HFF-Myc (cell line): ENCODE results near the gene SLC22A1.

Experiments
- DNase-seq: peaks from one replicate; pipeline ENCODE4 v3.0.0-alpha.2; 2011; ENCODE audit warnings: low read depth; ENCODE audit errors: extremely low read depth
- H3K4me3 ChIP-seq: replicated peaks from 2 replicates; pipeline ENCODE4 v1.5.1; 2011; ENCODE audit warnings: low read depth, mild to moderate bottlenecking, control low read depth, low read length
- TF ChIP-seq, protein P1 (sequence below): IDR thresholded peaks from 2 replicates; pipeline ENCODE4 v1.5.1; 2012; ENCODE audit warnings: mild to moderate bottlenecking, low read depth, low read length, control low read depth; ENCODE audit errors: missing control alignments

SLC22A1 gene

GRCh38 chr6:160177220-160177619 is 55.6 kb downstream of the SLC22A1 start:
- DNase-seq: no peak
- TF ChIP-seq, protein P1, sequence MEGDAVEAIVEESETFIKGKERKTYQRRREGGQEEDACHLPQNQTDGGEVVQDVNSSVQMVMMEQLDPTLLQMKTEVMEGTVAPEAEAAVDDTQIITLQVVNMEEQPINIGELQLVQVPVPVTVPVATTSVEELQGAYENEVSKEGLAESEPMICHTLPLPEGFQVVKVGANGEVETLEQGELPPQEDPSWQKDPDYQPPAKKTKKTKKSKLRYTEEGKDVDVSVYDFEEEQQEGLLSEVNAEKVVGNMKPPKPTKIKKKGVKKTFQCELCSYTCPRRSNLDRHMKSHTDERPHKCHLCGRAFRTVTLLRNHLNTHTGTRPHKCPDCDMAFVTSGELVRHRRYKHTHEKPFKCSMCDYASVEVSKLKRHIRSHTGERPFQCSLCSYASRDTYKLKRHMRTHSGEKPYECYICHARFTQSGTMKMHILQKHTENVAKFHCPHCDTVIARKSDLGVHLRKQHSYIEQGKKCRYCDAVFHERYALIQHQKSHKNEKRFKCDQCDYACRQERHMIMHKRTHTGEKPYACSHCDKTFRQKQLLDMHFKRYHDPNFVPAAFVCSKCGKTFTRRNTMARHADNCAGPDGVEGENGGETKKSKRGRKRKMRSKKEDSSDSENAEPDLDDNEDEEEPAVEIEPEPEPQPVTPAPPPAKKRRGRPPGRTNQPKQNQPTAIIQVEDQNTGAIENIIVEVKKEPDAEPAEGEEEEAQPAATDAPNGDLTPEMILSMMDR: no peak

DNA sequence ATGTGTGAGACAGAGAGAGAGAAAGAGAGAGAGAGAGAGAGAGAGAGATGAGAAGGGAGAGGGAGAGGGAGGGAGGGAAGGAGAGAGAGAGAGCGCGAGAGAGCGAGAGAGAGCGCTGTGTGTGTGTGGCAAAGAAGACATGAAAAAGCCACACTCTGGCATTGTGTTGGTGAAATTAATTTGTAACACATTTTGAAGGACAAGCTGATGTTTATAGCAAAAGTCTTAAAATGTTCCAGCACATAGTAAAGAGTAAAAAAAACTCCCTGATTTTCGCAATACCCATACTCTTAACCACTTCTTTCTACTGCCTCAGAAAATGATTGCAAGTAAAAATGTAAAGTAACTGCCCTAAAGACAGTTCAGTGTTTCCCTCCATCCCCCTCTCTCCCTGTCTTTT is 56.7 kb downstream of the SLC22A1 start:
- DNase-seq: no peak
- TF ChIP-seq, protein P1: no peak
- H3K4me3 ChIP-seq: no peak overlapping the region

More at GRCh38 chr6:160177220-160177619, 55.6 kb downstream of the SLC22A1 start:
- H3K4me3 ChIP-seq: no peak overlapping the region

- no peak for DNase-seq
- TF ChIP-seq, protein P1: no peak
These were observed 59.1 kb downstream of the SLC22A1 start for GRCh38 chr6:160180706-160181105.

DNA sequence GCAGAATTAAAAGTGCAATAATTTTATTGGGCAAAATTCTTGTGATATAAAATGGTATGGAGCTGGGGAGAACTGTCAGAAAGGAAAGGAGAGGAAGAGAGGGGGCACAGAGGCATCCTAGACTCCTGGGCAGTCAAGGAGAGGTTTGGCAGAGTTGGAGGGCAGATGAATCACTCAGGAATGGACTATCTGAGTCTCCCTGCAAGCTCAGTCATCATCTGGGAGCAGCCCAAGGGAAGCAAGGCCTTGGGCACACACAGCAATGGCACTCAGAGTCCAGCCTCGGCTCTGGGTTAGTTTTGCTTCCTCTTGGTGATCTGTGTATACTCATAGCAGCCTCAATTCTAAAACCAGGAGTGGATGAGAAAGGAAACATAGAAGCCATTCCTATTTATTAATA is 67.2 kb downstream of the SLC22A1 start:
- no peak overlapping the region for H3K4me3 ChIP-seq
- DNase-seq: no peak
- TF ChIP-seq, protein P1: no peak

More at GRCh38 chr6:160180706-160181105, 59.1 kb downstream of the SLC22A1 start:
- H3K4me3 ChIP-seq: no peak overlapping the region

GRCh38 chr6:160190081-160190480 is 68.5 kb downstream of the SLC22A1 start:
- TF ChIP-seq, protein P1: no peak
- no peak overlapping the region for H3K4me3 ChIP-seq
- DNase-seq: no peak

DNA sequence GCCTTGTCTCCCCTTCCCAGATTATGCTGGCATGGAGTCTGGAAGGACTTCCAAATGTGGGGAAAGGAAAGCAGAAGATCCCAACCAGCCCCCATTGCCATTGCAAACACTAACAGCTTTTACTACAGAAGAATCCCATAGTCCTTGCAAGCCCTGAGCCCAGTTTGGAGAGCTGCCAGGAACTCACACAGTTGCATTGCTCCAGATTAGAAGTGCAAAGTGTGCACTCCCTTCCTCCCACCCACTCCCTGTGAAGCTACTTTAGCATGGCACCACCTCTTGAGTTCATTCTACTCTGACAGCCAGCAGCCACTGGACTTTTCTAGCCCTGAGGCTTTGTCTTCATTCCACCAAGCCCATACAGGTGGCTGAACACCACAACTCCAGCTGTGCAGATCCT is 69.4 kb downstream of the SLC22A1 start:
- DNase-seq: no peak
- H3K4me3 ChIP-seq: no peak overlapping the region
- TF ChIP-seq, protein P1: no peak

GRCh38 chr6:160192840-160193239 is 71.2 kb downstream of the SLC22A1 start:
- no peak for DNase-seq
- TF ChIP-seq, protein P1: no peak
- no peak overlapping the region for H3K4me3 ChIP-seq
